ENCODE data around the gene NEK3.

GRCh38 chr13:52103386-52103785 lies 56.0 kb downstream of the NEK3 start:
- TF ChIP-seq CTCF (IDR thresholded peaks at IDR 0.05) = no peak
- TF ChIP-seq POLR2A (IDR thresholded peaks at IDR 0.05) = no peak

Data from adrenal gland (tissue), 5 donors.